ENCODE measurements around the gene ARL2BP. TPM values are rescaled to one million over a fixed set of nuclear protein-coding genes. Genes with fewer than 3 reads are reported as not detected.
A peak's percentile ranks its signal among the peaks of the same experiment; 100 is the strongest.
"Not testable (repeated sequence)": the region's sequence is repeated elsewhere in the genome, so short reads cannot be mapped to it uniquely, and the experiment has no call there.

ARL2BP gene
- 74.6 TPM for polyA plus RNA-seq (ENCODE audit: insufficient read length)
- long read RNA-seq, donor 1, transcript ARL2BP-201 (6 exons, 2,130 nt): major isoform, 19 of 33 reads
- long read RNA-seq, donor 1, partial matches to known transcripts: 14 of 33 reads
- long read RNA-seq, donor 1, other reads (novel, unspliced or antisense): 0 of 33 reads
- long read RNA-seq, donor 2, transcript ARL2BP-201 (6 exons, 2,130 nt): major isoform, 34 of 53 reads
- long read RNA-seq, donor 2, partial matches to known transcripts: 19 of 53 reads
- long read RNA-seq, donor 2, other reads (novel, unspliced or antisense): 0 of 53 reads
- long read RNA-seq, donor 3, transcript ARL2BP-201 (6 exons, 2,130 nt): major isoform, 23 of 23 reads
- long read RNA-seq, donor 3, partial matches to known transcripts: 0 of 23 reads
- long read RNA-seq, donor 3, other reads (novel, unspliced or antisense): 0 of 23 reads
- long read RNA-seq, donor 4: 0 reads
- long read RNA-seq, donor 5, transcript ARL2BP-201 (6 exons, 2,130 nt): major isoform, 28 of 52 reads
- long read RNA-seq, donor 5, partial matches to known transcripts: 12 of 52 reads
- long read RNA-seq, donor 5, other reads (novel, unspliced or antisense): 12 of 52 reads
- long read RNA-seq, donor 6, transcript ARL2BP-201 (6 exons, 2,130 nt): major isoform, 23 of 64 reads
- long read RNA-seq, donor 6, partial matches to known transcripts: 41 of 64 reads
- long read RNA-seq, donor 6, other reads (novel, unspliced or antisense): 0 of 64 reads
- long read RNA-seq, donor 7, transcript ARL2BP-201 (6 exons, 2,130 nt): major isoform, 36 of 65 reads
- long read RNA-seq, donor 7, partial matches to known transcripts: 29 of 65 reads
- long read RNA-seq, donor 7, other reads (novel, unspliced or antisense): 0 of 65 reads
- long read RNA-seq, donor 8, transcript ARL2BP-201 (6 exons, 2,130 nt): major isoform, 10 of 10 reads
- long read RNA-seq, donor 8, partial matches to known transcripts: 0 of 10 reads
- long read RNA-seq, donor 8, other reads (novel, unspliced or antisense): 0 of 10 reads

DNA sequence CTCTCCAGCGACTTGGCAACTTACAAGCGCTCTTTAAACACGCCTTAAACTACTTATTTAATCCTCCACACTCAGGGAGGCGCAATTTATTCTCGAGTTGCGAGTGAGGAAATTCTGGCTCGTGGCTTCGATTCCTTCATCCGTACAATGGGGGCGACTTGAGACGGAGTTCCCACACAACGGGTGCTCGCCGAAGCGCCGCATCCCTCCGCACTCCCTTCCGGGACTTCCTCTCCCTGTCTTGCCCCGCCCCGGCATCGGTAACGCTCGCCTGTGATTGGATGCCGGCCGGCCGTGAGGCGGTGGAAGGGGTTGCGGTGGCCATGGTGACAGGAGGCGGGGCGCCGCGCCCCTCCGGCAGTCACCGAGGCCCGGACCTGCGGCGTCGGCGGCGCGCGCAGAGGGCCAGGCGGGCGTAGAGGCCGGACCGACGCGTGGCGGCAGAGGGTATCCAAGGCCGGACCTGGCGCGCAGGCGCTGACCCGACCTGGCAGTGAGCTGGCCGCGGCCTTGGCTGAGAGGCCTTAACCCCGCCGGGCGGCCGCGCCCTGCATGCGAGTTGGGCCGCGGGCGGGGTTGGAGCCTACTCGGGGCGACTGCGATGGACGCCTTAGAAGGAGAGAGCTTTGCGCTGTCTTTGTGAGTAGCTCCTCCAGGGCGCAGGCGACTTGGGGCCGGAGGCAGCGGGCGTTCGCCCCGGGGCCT lies at the start of gene ARL2BP:
ARL2BP (plus strand) TSS at position 493 of the 705 bp plus-strand sequence; CDS start at position 602, 109 bp downstream.
- DNase-seq: peak; percentile 97

DNA sequence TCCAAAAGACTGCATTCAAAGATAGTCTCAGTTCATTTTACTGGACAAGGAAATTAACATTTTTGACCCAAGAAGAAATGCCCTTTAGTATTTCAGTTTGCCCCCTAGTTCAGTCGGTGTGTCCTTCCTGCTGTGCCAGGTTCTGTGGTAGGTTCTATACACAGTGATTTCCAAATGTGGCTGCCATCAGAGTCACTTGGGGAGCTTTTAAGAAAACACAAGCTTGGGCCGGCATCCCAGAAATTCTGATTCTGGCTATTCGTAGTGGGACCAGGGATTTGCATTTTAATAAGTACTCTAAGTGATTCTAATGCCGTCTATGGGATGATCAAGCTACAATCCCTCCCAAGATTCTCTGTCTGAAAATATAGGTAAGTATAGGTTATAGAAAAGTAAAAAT lies 48.8 kb upstream of the ARL2BP start:
- no peak for DNase-seq

DNA sequence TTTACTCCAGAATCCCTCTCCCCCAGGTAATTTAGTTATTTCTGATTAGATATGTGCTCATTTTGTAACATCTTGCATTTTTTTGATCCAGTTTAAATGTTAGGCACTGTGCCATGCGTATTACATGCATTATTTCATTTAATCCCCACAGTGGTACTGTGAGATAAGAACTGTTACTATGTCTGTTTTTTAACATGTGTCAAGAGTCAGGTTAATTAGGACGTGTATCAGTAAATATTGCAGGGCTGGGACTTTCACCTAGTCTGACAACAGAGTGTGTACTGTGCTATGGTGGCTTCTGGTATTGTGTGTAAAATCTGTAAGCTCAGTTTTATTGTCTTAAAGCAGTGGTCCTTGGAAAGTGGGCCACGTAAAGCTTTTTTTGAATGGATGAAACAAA lies 48.3 kb upstream of the ARL2BP start:
- DNase-seq: no peak

DNA sequence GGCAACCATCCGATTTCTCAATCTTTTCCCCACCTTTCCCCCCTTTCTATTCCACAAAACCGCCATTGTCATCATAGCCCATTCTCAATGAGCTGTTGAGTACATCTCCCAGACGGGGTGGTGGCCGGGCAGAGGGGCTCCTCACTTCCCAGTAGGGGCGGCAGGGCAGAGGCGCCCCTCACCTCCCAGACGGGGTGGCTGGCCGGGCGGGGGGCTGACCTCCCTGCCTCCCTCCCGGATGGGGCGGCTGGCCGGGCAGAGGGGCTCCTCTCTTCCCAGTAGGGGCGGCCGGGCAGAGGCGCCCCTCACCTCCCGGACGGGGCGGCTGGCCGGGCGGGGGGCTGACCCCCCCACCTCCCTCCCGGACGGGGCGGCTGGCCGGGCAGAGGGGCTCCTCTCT lies 44.7 kb upstream of the ARL2BP start:
- DNase-seq: not testable (repeated sequence)

DNA sequence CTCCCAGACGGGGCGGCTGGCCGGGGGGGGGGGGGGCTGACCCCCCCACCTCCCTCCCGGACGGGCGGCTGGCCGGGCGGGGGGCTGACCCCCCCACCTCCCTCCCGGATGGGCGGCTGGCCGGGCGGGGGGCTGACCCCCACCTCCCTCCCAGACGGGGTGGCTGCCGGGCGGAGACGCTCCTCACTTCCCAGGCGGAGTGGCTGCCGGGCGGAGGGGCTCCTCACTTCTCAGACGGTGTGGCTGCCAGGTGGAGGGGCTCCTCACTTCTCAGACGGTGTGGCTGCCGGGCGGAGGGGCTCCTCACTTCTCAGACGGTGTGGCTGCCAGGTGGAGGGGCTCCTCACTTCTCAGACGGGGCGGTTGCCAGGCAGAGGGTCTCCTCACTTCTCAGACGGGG lies 44.1 kb upstream of the ARL2BP start:
- not testable (repeated sequence) for DNase-seq

DNA sequence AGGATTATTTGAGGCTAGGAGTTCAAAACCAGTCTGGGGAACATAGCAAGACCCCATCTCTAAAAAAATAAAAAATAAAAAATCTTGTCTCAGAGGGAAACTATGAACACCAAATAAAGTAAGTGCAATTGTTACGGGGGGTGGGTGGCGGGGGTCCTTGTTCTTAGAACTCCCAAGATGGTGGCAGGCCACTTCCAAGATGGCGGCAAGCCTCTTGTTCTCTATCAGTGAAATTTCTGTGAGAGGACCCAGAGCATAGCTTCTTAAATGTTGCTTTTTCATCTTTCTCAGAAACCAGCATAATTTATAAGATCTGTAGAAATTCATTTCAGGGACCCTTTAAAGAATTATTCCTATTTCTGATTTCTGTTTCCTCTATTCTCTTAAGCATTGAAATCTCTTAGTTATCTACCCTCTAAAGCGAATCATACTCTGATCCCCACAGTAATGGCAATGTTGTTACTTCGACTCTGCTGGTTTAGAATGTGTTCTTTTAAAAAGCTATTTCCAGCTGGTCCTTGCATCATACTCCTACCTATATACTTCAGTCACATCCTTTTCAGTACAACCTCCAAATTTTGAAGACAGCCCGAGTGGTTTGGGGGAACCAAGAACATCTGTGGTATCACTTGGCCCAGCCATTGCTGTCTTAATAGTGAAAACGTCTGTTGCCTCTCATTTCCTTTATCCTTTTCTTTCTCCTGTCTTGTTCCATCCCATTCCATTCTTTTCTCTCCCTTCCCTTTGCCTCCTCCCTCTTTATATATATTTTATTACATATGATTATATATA lies 42.8 kb upstream of the ARL2BP start:
- DNase-seq: no peak

DNA sequence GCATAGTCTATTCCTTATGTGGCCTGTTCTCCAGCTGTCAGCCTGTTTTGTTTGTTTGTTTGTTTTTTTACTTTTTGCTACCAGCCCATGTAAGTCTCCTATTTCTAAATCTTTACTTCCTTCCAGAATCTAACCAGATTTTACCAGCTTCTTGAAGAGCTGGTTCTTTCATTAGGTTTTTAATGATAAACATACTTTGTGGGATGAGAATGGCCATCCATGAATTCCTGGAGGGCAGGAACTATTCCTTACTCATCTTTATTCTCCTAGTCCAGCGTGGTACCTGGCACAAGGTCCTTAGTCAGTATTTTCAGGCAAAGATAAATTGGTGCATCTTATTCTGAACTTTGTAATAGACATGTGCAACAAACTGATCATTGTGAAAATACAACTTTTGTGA lies 41.6 kb upstream of the ARL2BP start:
- no peak for DNase-seq

DNA sequence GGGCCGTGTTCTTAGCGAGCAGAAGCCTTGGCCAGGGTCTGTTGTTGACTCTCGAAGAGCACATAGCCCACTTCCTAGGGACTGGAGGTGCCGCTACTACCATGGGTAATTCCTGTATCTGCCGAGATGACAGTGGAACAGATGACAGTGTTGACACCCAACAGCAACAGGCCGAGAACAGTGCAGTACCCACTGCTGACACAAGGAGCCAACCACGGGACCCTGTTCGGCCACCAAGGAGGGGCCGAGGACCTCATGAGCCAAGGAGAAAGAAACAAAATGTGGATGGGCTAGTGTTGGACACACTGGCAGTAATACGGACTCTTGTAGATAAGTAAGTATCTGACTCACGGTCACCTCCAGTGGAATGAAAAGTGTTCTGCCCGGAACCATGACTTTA lies 40.4 kb upstream of the ARL2BP start:
- DNase-seq: no peak

DNA sequence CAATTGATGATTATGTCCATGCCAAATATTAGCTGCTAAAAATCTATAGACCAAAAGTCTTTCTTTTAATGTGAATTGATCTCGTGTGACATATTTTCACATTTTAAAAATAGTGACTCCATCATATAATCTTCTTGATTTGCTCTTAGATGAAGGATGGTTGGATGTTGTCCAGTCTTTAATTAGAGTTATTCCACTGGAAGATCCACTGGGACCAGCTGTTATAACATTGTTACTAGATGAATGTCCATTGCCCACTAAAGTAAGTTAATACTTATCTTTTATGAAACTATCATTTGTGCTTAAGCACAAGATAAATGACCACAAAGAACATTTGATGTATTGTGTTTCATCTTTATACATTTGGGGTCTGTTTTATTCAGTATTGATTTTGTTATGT lies 36.1 kb upstream of the ARL2BP start:
- DNase-seq: no peak

DNA sequence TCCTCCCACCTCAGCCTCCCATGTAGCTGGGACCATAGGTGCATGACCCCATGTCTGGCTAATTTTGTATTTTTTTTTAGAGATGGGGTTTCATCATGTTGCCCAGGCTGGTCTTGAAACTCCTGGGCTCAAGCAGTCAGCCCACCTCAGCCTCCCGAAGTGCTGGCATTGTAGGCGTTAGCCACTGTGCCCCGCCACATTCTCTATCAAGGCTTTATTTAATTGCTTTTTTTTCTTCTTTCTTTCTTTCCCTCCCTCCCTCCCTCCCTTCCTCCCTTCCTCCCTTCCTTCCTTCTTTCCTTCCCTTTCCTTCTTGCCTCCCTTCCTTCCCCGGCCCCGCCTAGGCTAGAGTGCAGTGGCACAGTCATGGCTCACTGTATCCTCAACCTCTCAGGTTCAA lies 35.3 kb upstream of the ARL2BP start:
- no peak for DNase-seq

DNA sequence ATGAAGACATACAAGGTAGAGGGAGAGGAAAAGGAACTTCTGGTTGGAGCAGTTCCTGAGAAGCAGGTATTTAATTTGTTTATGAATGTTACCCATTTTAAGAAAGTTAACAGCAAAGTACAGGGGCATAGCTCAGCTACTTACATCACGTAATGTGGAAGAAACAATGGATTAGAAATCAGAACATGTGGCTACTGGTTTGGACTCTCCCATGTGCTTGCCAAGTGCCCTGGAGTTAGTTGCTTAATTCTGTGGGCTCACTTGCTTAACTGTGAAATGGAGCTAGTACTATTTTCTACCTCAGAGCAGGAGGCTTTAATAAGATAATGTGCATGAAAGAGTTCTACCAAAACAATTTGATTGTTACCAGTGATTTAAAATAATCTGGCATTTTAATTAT lies 31.6 kb upstream of the ARL2BP start:
- DNase-seq: no peak

DNA sequence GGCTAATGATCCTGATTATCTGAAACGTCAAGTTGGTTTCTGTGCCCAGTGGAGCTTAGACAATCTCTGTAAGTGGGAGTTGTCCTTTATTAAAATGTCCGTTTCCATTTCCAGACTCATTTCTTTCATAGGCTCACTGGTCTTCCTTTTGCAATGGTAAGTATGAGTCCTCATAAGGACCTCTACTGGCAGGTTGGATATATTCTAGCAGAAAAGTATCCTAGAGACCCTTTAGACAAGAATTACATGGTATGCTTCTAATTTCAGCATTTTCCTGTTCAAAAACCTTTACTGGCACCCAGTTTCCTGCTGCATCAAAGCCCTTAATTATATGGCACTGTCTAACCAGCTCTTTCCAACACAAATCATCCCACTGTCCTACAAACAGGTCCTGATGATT lies 28.1 kb upstream of the ARL2BP start:
- no peak for DNase-seq

DNA sequence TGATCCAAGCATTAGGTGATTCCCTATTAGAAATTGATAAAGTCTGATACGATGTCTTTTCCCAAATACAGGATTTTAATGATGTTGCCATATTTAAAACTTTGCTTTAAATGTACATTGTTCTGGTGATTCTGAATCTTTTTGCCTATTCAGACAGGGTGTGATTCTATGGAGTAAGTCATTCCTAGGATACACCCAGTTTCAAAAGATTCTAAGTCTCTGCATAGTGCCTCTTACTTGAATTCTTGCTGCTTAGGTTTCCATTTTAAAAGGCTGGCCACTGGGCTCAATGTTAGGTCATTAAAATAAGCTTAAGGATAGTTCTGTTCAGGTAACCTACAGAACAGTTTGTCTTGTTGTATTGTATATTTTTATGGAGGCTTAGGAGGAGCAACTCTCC lies 22.0 kb upstream of the ARL2BP start:
- DNase-seq: no peak

DNA sequence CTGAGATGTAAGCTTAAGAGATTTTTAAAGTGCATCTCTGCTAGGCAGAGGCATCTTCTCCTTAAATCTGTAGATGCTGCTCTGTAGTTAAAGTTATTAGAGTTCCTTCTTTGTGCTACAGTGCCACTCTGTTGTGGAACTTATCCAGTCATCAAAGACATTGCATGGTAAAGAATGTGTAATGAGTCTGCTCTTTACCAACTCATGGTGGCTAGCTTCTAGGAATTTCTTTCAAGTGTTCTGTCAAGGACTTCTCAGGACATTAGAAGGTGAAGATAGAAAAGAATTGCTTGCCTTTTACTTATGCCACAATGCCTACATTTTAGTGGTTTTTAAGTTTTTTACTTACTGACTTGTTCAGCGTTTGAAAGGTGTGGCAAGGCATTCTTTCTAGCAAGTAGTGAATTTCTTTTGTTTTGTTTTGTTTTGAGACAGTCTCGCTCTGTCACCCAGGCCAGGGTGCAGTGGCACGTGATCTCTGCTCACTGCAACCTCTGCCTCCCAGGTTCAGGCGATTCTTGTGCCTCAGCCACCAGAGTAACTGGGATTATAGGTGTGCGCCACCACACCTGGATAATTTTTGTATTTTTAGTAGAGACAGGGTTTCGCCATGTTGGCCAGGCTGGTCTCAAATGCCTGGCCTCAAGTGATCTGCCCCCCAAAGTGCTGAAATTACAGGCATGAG lies 20.3 kb upstream of the ARL2BP start:
- no peak for DNase-seq

DNA sequence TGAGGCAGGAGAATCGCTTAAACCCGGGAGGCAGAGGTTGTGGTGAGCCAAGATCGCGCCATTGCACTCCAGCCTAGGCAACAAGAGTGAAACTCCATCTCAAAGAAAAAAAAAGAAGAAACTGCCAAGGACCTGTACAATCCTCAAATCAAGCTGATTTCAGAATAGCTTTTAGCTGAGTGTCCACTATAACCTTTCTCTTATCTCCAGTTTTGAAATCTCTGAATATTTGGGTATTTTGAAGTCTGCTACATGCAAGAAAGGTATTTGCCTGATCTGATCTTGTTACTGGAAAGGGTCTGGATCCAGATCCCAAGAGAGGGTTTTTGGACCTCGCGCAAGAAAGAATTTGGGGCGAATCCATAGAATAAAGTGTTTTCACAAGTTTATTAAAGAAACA lies 19.1 kb upstream of the ARL2BP start:
- no peak for DNase-seq

DNA sequence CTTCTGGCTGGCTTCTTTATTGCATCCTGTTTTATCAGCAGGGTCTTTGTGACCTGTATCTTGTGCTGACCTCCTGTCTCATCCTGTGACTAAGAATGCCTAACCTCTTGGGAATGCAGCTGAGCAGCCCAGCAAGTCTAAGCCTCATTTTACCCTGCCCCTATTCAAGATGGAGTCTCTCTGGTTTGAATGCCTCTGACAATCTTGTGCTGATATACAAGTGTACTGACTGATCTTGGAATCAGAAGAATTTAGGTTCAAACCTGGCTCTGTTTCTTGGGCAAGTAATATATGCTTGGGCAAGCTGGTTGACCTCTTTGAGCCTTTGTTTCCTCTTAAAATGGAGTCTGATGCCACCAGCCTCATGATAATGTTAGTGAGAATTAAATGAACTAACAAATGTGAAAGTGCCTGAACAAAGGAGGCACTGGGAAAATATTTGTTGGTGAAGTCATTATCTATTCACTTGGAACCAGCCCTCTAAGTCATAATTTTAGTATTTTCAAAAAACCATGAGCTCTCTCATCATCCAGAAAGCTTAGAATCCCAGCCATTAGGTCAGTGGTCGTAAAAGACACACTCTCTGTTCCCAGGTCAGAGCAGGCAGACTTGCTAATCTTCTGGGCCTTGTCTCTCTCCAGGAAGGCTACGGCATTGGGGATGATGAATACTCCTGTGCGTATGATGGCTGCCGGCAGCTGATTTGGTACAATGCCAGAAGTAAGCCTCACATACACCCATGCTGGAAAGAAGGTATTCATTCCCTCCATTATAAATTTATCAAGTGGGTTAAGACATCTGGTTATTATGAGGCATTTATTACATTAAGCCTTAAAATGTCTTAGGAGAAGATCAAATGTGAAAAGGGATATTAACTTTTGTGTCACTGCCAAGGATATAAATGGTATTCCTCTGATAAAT lies 18.1 kb upstream of the ARL2BP start:
- DNase-seq: no peak

DNA sequence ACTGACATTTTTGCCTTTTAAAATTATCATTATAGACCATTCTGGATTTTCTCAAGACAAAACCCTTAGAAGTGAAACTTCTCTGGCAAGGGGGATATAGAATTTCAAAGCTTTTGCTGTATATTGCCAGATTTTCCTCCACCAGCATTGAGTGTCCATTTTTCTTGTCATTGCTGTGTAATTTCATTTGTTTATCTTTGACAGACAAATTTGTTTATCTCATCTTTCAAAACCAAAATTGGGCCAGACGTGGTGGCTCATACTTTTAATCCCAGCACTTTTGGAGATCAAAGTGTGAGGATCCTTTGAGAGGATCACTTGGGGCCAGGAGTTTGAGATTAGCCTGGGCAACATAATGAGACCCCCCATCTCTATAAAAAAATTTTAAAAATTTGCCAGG lies 16.0 kb upstream of the ARL2BP start:
- DNase-seq: no peak

DNA sequence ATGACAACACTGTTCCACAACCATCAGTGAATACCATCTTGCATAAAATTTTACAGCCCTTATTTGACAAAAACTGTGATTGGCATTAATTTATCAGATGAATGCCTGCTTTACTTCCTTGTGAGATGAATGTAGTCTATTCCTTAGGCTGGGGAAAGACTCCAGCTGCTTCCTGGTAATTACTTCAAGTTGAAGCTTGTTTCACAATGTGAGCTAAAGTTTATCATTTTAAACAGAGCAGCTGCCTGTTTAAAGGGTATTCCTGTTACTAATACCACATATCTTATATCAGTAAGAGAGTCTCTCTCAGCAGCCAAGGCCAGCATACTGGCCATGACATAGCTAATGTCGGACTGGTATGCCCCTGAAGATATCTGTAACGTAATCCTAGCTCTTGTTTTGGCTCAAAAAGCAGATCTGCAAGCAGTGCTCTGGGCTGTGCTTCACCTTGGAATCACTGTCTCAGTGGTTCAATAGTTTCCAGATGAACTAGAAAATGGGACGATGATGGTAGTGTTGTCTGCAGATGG lies 13.2 kb upstream of the ARL2BP start:
- no peak for DNase-seq

DNA sequence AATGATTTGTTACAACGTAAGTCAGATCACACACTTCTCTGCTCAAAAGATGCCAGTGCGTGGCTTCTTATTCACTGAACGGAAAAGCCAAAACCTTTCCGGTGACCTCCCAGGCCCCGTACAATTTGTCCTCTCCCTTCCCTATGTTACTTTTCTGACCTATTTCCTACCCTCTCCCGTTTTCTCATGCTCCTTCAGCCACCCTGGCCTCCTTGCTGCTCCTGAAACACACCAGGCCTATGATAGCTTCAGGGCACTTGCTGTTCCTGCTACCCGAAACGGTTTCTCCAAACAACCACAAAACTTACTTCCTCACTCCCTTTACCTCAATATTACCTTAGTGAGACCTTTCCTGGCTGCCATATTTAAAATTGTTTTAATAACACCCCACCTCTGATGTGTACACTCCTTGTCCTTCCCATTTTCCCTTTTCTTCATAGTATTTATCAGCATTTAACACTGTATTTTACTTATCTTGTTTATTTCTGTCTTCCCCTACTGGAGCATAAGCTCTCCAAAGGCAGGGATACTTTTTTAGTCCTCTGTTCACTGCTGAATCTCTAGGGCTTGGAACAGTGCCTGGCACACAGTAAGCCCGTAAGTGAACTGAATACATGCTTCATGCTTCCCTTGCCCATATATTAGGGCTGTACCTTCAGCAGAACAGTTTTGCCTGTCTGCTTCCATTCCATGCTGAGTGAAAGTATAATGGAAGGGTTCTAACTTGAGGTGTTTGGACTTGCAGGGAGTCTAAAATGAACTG lies 10.9 kb upstream of the ARL2BP start:
- no peak for DNase-seq

Measured in left kidney (tissue), 8 donors.